HCT116 (cell line): ENCODE results near the gene NRGN. TPM values are rescaled to one million over a fixed set of nuclear protein-coding genes. Genes with fewer than 3 reads are reported as not detected.

ENCODE experiments used
- ATAC-seq: fragments of 200-7000 bp; cut with Tn5 transposase; 2 replicates; pipeline ENCODE4 v1.9.1; 2020; ENCODE audit warnings: mild to moderate bottlenecking, moderate library complexity
- BruUV-seq: library from RNA; stranded (reverse); fragments of 400-500 nt; replicated peaks from 2 replicates; lab custom pipeline; 2021; lab: Mats Ljungman, UMichigan
- CTCF ChIA-PET: fragments of 300-600 bp; sonication (Branson Sonifier 250); formaldehyde crosslinking; loops from one replicate; lab custom pipeline; 2021; ENCODE audit warnings: antibody characterized with exemption; lab: Charles Lee
- POLR2A ChIA-PET: fragments of 300-600, 350-600 bp; sonication (Branson Sonifier 250); formaldehyde crosslinking; loops from one replicate; lab custom pipeline; 2021; ENCODE audit warnings: antibody characterized with exemption; lab: Charles Lee
- RAD21 ChIA-PET, 2 experiments: fragments of 300-600 bp; sonication (Branson Sonifier 250); formaldehyde crosslinking; loops; one replicate each; lab custom pipeline; 2023; ENCODE audit warnings: low total read pairs in 2 of 2; ENCODE audit not compliant: uncharacterized antibody in 2 of 2, unreplicated experiment in 2 of 2, low non-redundant PET in 1 of 2; lab: Charles Lee
- DNase-seq: peaks from one replicate; pipeline ENCODE4 v3.0.0-alpha.2; 2010; ENCODE audit warnings: low read depth, low spot score
- H2AFZ ChIP-seq: fragments of 200-600 bp; shearing (Covaris generic), sonication (generic); 2 replicates; pipeline ENCODE4 v1.6.1; 2017; ENCODE audit warnings: low read depth, mixed run types, mixed read lengths, antibody characterized with exemption, low read length; ENCODE audit not compliant: poor library complexity, severe bottlenecking
- H3K27ac ChIP-seq: 2 replicates; pipeline ENCODE4 v1.5.1; 2012; ENCODE audit warnings: low read depth, low read length
- H3K27me3 ChIP-seq: fragments of 200-600 bp; sonication (generic); 2 replicates; pipeline ENCODE4 v1.6.1; 2016; ENCODE audit warnings: mixed run types, low read length, mixed read lengths; ENCODE audit not compliant: insufficient read depth
- H3K36me3 ChIP-seq, 2 experiments: fragments of 200-500 bp in 1 of 2; fragments of 200-600 bp in 1 of 2; sonication (Bioruptor generic) in 1 of 2; sonication (generic) in 1 of 2; 2 replicates each; pipeline versions ENCODE4 v1.5.1 to v1.6.1; 2014 to 2016; ENCODE audit warnings: low read length in 2 of 2, inconsistent platforms in 1 of 2, mixed read lengths in 1 of 2, mixed run types in 1 of 2; ENCODE audit not compliant: insufficient read depth in 2 of 2, control insufficient read depth in 1 of 2
- H3K4me1 ChIP-seq, 2 experiments: fragments of 200-600 bp in 1 of 2; sonication (generic) in 1 of 2; 2 replicates each; pipeline versions ENCODE4 v1.5.1 to v1.6.1; 2012 to 2017; ENCODE audit warnings: low read length in 2 of 2, inconsistent platforms in 1 of 2, mild to moderate bottlenecking in 1 of 2, mixed read lengths in 1 of 2, mixed run types in 1 of 2, moderate library complexity in 1 of 2; ENCODE audit not compliant: insufficient read depth in 2 of 2, control insufficient read depth in 1 of 2
- H3K4me2 ChIP-seq: fragments of 200-600 bp; sonication (generic); 2 replicates; pipeline ENCODE4 v1.6.1; 2017; ENCODE audit warnings: mixed run types, low read length, mixed read lengths
- H3K4me3 ChIP-seq, 2 experiments: fragments of 200-600 bp in 1 of 2; sonication (generic) in 1 of 2; replicated peaks in 1 of 2; 2 replicates each; pipeline ENCODE4 v1.5.1; 2011 to 2016; ENCODE audit warnings: low read length in 2 of 2, control low read depth in 1 of 2, low read depth in 1 of 2, mild to moderate bottlenecking in 1 of 2, mixed read lengths in 1 of 2, mixed run types in 1 of 2
- H3K79me2 ChIP-seq: fragments of 200-600 bp; sonication (generic); 2 replicates; pipeline ENCODE4 v1.6.1; 2017; ENCODE audit warnings: mild to moderate bottlenecking, mixed run types, low read length, moderate library complexity, mixed read lengths; ENCODE audit not compliant: insufficient read depth
- H3K9ac ChIP-seq: fragments of 200-600 bp; sonication (generic); 2 replicates; pipeline ENCODE4 v1.6.1; 2016; ENCODE audit warnings: low read length, mixed read lengths
- H3K9me2 ChIP-seq: fragments of 200-600 bp; sonication (generic), shearing (Covaris generic); 2 replicates; pipeline ENCODE4 v1.6.1; 2017; ENCODE audit warnings: mixed run types, mild to moderate bottlenecking, moderate library complexity; ENCODE audit not compliant: insufficient read depth
- H3K9me3 ChIP-seq, 2 experiments: fragments of 200-500 bp in 1 of 2; fragments of 200-600 bp in 1 of 2; sonication (Bioruptor generic) in 1 of 2; sonication (generic) in 1 of 2; 2 replicates each; pipeline ENCODE4 v1.6.1; 2014 to 2017; ENCODE audit warnings: low read length in 2 of 2, mixed read lengths in 2 of 2, inconsistent platforms in 1 of 2, low read depth in 1 of 2, mild to moderate bottlenecking in 1 of 2, mixed run types in 1 of 2, moderate library complexity in 1 of 2; ENCODE audit not compliant: control insufficient read depth in 1 of 2, insufficient read depth in 1 of 2
- H4K20me1 ChIP-seq: fragments of 200-600 bp; sonication (generic), shearing (Covaris generic); 2 replicates; pipeline ENCODE4 v1.6.1; 2017; ENCODE audit warnings: mixed run types, mild to moderate bottlenecking, moderate library complexity; ENCODE audit not compliant: insufficient read depth
- FOSL1 ChIP-seq: IDR thresholded peaks from 2 replicates; pipeline ENCODE4 v1.6.1; 2012; ENCODE audit warnings: low read depth
- REST ChIP-seq: IDR thresholded peaks from 2 replicates; pipeline ENCODE4 v1.6.1; 2012; ENCODE audit warnings: low read depth
- SIN3A ChIP-seq: IDR thresholded peaks from 2 replicates; pipeline ENCODE4 v1.6.1; 2012; ENCODE audit warnings: low read depth
- SRF ChIP-seq: IDR thresholded peaks from 2 replicates; pipeline ENCODE4 v1.6.1; 2012; ENCODE audit warnings: low read depth
- TCF7L2 ChIP-seq: IDR thresholded peaks from 2 replicates; pipeline ENCODE4 v1.7.0; 2011; ENCODE audit warnings: borderline replicate concordance, inconsistent platforms; ENCODE audit not compliant: insufficient read depth, insufficient read length; ENCODE audit errors: extremely low read depth
- intact Hi-C: fragments of 100-400 bp; cut with micrococcal nuclease; formaldehyde crosslinking; loops from 2 replicates; pipeline ENCODE4 v1.10.0; 2022
- total RNA-seq: library from RNA; stranded (reverse); gene quantifications from one replicate; pipeline ENCODE4 v1.2.1, GENCODE V29; 2021; ENCODE audit not compliant: unreplicated experiment

Gene NRGN
- total RNA-seq, 1 experiment from 2014 or later = 33.3 TPM

- BruUV-seq = no TSS peak
- ATAC-seq (no peak), DNase-seq (no peak)
- no peaks in the 10 kb centered on the region for H3K9me3 ChIP-seq
- H3K9me2 ChIP-seq = no peaks in the 10 kb centered on the region
- 0 out of 2 replicates have a peak, but pooled peaks cover 5% of the 10 kb centered on the region for H3K79me2 ChIP-seq
- ChIA-PET POLR2A (no interaction called here), CTCF (no interaction called here), RAD21 (no interaction called here)
- no peaks in the 10 kb centered on the region for H3K36me3 ChIP-seq
- H3K9ac ChIP-seq = no peak overlapping the region
- no peak overlapping the region for H3K4me3 ChIP-seq
- intact Hi-C loops = no loop called here
- H4K20me1 ChIP-seq = no peaks in the 10 kb centered on the region
- peaks cover 3 to 15% of the 10 kb centered on the region in 2 experiments; a peak in 3 of 4 replicates for H3K4me1 ChIP-seq
- peaks cover 7% of the 10 kb centered on the region; the same call in 1 of the 2 replicates for H3K27me3 ChIP-seq
- H3K27ac ChIP-seq = no peak overlapping the region
- H3K4me2 ChIP-seq = no peak overlapping the region
- TF ChIP-seq SRF (no peak), FOSL1 (no peak)
- no peak overlapping the region for H2AFZ ChIP-seq
Observed at GRCh38 chr11:124736736-124737135, 3.0 kb upstream of the NRGN start.

GRCh38 chr11:124737638-124738305 is 2.0 kb upstream of the NRGN start:
- ATAC-seq = no peak
- TF ChIP-seq SIN3A (no peak), SRF (no peak), TCF7L2 (no peak), REST (no peak)
- TF ChIP-seq, all 23 proteins: peak for 0
- no peak overlapping the region for H2AFZ ChIP-seq
- intact Hi-C loops = no loop called here
- RAD21 ChIA-PET = no interaction called here
- H4K20me1 ChIP-seq = no peaks in the 10 kb centered on the region
- H3K9ac ChIP-seq = no peak overlapping the region
- no TSS peak for BruUV-seq
- H3K79me2 ChIP-seq = 0 out of 2 replicates have a peak, but pooled peaks cover 5% of the 10 kb centered on the region
- no peak overlapping the region for H3K4me2 ChIP-seq
- no peak for DNase-seq
- POLR2A ChIA-PET = no interaction called here
- no peak overlapping the region for H3K27ac ChIP-seq
- no peaks in the 10 kb centered on the region for H3K9me2 ChIP-seq
- CTCF ChIA-PET = interaction anchor here (0.9 kb wide), 1 partner anchor 26 kb away, joined by 3 read pairs; no protein-coding TSS in a partner anchor
- H3K9me3 ChIP-seq = no peaks in the 10 kb centered on the region
- no peak overlapping the region for H3K4me3 ChIP-seq
- H3K4me1 ChIP-seq = peaks cover 3 to 15% of the 10 kb centered on the region in 2 experiments; a peak in 3 of 4 replicates
- no peaks in the 10 kb centered on the region for H3K36me3 ChIP-seq
- H3K27me3 ChIP-seq = peaks cover 7% of the 10 kb centered on the region; the same call in 1 of the 2 replicates
